OCI-M2 (cell line): ENCODE results near the gene DNAAF5.

Experiments used
- DNase-seq: peaks from one replicate; lab custom pipeline; 2025; ENCODE audit not compliant: unreplicated experiment; lab: John Stamatoyannopoulos, UW

DNAAF5 gene

GRCh38 chr7:726084-726853 is at the start of gene DNAAF5:
Gene DNAAF5 (plus strand): TSS chr7:726699. CDS start chr7:726721, 22 bp downstream.
- DNase-seq = peak; percentile 31

DNA sequence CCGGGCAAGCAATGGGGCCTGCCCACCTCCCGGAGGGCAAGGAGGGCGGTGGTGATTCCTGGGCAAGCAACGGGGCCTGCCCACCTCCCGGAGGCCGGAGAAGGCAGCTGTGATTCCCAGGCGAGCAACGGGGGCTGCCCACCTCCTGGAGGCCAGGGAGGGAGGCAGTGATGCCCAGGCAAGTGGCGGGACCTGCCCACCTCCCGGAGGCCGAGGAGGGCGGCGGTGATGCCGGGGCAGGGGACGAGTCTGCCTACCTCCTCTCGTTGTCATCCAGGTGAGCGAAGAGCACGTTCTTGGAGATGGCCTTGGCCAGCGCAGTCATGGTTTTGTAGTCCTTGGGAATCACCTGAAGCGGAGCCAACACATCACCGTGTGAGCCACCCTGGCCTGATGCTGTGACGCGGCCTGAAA is 49.5 kb upstream of the DNAAF5 start:
- DNase-seq = no peak

DNA sequence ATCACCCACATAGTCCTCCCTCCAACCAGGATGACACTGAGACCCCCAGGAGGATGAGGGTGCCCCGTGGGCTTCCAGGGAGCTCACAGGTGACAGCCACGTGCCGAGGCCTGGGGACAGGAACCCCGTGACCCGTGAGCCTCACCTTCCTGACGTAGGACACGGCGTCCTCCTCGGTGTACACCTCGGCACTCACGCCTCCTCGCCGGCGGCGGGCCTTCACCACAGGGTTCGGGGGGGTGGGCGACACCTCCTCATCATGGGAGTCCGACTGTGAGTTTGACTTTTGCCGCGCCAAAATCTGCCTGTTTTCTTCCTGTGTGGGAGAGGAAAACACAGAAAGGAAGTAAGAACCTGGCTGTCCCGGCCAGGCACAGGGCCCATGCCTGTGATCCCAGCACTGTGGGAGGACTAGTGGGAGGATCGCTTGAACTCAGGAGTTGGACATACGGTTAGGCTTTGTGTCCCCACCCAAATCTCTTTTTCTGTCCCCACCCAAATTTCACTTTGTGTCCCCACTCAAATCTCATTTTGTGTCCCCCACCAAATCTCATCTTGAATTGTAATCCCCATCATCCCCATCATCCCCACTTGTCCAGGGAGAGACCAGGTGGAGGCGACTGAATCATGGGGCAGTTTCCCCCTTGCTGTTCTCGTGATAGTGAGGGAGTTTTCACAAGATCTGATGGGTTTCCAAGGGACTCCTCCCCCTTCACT is 45.9 kb upstream of the DNAAF5 start:
- DNase-seq = no peak

- DNase-seq = no peak
Observed at GRCh38 chr7:681551-682307, 44.8 kb upstream of the DNAAF5 start.

GRCh38 chr7:682810-683209 is 43.7 kb upstream of the DNAAF5 start:
- DNase-seq = no peak

DNA sequence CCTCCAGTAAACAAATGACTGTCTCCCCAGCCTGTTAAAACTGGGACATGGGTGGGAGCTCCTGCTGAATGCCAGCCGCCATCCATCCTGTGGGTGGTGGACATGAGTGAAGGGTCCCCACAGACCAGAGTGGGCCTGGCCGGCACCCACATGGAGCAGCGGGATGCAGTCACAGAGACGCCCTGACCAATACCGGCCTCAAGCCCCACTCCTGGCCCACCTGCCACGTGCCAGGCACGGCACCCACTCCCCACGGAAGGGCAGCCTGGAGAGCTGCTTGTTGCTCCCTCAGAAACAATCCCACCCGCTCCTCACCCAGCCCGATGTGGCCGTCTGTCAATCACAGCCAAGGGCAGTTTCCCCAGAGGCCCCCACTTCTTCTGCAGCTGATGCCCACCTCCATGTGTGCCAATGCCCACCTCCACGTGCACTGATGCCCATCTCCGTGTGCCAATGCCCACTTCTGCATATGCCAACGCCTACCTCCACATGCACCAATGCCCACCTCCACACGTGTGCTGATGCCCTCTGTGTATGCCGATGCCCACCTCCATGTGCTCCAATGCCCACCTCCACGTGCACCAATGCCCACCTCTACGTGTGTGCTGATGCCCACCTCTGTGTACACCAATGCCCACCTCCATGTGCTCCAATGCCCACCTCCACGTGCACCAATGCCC is 42.8 kb upstream of the DNAAF5 start:
- no peak for DNase-seq

DNA sequence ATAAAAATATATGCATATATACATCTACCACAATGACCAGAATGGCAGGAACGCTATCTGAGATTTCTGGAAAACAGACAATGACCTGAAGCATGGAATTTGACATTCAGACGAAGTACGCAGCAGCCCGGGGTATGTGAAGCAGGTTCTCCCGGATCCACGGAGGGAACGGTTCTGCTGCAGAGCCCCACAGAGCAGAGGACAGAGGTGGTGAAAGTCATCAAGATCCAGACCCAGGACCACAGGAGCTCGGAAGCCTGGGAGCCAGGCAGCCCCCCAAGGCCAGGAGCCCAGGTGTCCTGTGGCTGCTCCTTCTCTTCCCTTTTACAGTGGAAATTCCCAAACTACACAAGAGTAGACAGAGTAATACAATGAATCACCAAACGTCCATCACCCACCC is 42.1 kb upstream of the DNAAF5 start:
- DNase-seq = no peak

DNA sequence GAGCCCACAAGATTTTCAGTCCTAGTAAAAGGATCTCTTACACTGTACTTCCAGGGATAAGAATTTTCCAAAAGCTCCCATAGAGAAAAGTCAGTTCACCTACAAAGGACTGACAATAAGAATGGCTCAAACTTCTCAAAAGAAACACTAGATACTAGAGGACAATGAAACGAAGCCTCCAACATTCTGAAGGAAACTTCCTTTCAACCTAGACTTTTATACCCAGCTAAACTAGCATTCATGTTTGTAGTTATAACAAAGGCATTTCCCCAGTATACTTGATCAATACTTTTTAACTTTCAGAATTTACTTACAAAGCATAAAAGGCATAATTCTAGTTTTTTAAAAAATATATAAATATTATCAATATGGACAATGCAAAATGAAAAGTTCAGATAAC is 41.0 kb upstream of the DNAAF5 start:
- no peak for DNase-seq

DNA sequence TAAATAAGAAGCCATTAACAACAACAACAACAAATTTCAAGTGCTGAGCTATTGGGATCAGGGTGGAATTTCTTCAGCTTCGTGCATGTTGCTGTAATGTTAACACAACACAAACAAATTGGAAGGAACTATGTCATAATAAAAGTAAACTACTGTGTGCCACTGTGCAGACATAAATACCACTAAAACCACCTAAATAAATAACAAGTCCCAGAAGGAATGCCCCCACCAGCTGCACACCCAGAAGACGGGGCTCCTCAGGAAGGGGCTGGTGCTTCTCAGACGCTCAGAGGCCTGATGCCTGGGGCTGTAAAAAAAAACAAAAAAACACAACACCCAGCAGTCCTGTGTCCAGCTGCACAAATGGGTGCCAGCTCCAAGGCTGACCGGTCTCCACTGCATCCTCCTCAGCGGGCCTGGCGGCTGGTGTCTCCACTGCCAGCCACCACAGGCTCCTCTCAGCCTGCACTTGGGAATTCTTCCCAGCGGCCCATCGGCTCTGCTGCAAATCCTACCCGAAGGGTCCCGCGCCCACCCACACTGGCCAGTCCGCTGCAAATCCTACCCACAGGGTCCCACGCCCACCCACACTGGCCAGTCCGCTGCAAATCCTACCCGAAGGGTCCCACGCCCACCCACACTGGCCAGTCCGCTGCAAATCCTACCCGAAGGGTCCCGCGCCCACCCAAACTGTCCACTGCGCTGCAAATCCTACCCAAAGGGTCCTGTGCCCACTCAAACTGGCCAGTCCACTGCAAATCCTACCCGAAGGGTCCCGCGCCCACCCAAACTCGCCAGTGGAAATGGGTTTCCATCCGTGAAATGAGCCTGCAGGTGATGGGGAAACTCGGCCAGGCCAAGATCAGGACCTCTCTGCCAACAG is 35.8 kb upstream of the DNAAF5 start:
- DNase-seq = no peak

DNA sequence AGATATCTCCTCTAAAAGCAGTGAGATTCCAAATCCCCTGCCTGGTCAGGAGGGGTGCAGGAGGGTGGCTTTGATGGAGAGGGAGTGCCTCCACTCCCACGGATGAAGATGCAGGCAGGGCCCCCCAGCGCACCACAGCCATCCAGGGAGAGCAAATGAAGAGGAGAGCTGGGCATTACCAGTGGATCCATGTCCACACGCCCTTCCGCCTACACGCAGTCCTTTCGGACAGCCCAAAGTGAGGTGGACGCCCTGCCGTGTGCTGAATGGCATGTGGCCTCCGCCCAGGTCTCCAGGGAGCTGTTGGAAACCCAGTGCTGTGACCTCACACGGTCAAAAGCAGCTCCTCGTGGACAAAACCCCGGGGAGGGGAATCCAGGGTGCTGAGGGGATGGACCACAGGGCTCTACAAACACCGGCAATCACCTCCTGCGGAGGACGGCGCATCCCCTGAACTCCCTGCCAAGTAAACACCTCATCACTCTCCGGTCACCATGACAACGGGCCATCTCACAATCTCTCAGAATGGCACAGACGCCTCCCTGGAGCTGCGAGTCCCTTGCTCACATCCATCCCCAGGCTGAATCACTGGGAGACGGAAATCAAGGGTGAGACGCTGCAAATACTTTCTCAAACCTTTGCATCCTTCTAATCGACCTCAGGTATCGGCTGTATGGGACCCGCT is 35.0 kb upstream of the DNAAF5 start:
- no peak for DNase-seq

DNA sequence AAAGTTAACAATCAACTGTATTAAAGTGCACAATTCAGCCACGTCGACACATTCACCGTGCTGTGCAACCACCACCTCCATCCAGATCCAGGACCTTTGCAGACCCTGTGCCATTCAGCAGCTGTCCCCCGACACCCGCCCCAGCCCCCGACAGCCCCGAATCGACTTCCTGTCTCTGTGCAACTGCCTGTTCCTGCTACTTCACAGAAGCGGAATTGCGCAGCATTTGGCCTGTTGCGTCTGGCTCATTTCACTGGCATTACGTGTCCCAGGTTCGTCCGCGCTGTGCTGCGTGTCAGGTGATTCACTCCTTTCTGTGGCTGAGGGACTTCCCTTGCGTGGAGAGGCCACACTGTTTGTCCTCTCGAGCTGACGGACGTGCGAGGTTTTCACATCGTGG is 33.2 kb upstream of the DNAAF5 start:
- DNase-seq = no peak

GRCh38 chr7:696426-696811 is 30.1 kb upstream of the DNAAF5 start:
- no peak for DNase-seq

DNA sequence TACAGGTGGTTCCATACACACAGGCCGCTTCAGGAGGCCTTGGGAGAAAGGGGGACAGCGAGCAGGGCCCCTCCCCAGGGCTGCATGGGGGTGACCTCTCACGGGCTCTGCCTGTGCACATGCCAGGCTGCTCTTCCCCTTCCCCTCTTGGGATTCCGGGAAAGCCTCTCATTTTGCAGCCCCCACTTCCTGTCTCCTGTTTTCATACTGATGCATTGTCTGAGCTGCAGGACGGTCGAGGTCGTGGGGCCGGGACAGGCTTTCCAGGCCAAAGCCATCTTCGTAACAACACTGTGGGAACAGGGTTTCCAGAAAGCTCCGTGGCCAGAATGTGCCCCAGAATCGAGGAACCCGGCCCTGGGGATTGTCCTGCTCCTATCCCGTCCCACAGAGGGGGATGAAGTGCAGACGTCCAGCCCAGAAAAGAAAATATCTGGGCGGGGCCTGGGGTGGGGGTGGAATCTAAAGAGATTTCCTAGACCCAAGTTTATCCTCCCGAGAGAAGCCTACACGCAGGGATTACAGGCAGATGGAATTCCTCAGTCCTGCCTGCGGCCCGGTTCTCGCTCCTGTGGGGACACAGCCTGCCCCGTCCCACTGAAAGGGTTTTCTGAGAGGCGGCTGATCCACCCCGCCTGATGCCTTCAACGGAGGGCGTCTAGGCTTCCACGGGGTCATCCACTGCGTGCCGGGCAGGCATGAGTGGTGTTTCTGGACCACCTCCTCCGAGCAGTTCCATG is 29.5 kb upstream of the DNAAF5 start:
- DNase-seq = no peak

GRCh38 chr7:698515-699475 is 27.7 kb upstream of the DNAAF5 start:
- DNase-seq = no peak

DNA sequence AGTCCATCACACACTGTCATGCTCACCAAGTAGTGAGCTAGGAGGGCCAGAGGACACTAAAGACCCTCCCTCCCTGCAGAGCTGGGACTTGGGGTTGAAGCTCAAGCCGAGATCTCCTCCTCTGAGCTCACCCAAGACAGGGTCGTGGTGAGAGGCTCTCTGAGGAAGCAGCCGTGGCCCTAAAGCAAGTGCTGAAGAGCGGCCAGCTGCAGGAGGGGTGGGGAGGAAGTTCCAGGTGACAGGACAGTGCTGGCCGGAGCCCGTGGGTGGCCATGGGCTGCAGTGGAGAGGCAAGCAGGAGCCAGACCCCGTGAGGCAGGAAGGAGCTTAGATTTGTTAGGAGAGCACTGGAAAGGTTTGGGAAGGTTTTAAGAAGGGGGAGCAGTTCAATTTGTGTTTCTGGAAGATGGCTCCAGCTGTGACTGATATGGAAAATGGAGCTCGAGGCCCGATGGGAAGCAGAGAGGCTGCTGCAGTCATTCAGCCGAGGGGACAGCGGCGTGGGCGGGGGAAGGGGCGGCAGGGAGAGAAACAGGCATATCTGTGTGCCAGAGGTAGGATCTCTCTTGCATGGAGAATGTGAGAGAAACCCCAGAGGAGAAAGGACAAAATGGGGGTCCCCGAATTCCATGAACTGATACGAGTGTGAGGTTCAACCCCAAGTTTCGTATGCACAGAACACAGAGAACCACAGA is 26.9 kb upstream of the DNAAF5 start:
- DNase-seq = no peak

- DNase-seq = no peak
Observed at GRCh38 chr7:701086-701671, 25.3 kb upstream of the DNAAF5 start.

GRCh38 chr7:703049-703448 is 23.4 kb upstream of the DNAAF5 start:
- no peak for DNase-seq
